Endothelial cell of umbilical vein (primary cell): ENCODE measurements around the gene GTF3C6. TPM values are rescaled to one million over a fixed set of nuclear protein-coding genes. Genes with fewer than 3 reads are reported as not detected.

Experiments used
- BruUV-seq: library from RNA; stranded (reverse); fragments of 400-500 nt; replicated peaks from 2 replicates; lab custom pipeline; 2021; lab: Mats Ljungman, UMichigan
- CTCF ChIA-PET: fragments of 300-600, 350-600 bp; sonication (Branson Sonifier 250); formaldehyde crosslinking; loops from one replicate; lab custom pipeline; 2021; ENCODE audit warnings: antibody characterized with exemption, inconsistent platforms; lab: Charles Lee
- POLR2A ChIA-PET: fragments of 300-600, 350-600 bp; sonication (Branson Sonifier 250); formaldehyde crosslinking; loops from one replicate; lab custom pipeline; 2021; ENCODE audit warnings: antibody characterized with exemption, inconsistent platforms; lab: Charles Lee
- DNase-seq: peaks from one replicate; pipeline ENCODE4 v3.0.0-alpha.2; 2011; ENCODE audit warnings: low read depth, low spot score
- FAIRE-seq: peaks from 2 replicates; lab custom pipeline; 2011; peaks lifted over from hg19 to GRCh38; lab: Jason Lieb, UNC
- H2AFZ ChIP-seq: 2 replicates; pipeline ENCODE4 v1.6.0; 2012; ENCODE audit warnings: low read depth, low read length, control low read depth, inconsistent platforms
- H3K27ac ChIP-seq: 2 replicates; pipeline ENCODE4 v1.5.1; 2011; ENCODE audit warnings: low read depth, mild to moderate bottlenecking, control low read depth, low read length, moderate library complexity; ENCODE audit not compliant: insufficient read depth
- H3K27me3 ChIP-seq, 2 experiments: 2 replicates each; pipeline versions ENCODE4 v1.6.0 to v1.6.1; 2011; ENCODE audit warnings: low read length in 2 of 2, mixed read lengths in 1 of 2; ENCODE audit not compliant: control insufficient read depth in 2 of 2, insufficient read depth in 2 of 2
- H3K36me3 ChIP-seq, 2 experiments: 2 replicates in 1 of 2; 3 replicates in 1 of 2; pipeline ENCODE4 v1.5.1; 2011; ENCODE audit warnings: low read length in 2 of 2, mild to moderate bottlenecking in 1 of 2, moderate library complexity in 1 of 2; ENCODE audit not compliant: control insufficient read depth in 2 of 2, insufficient read depth in 2 of 2; ENCODE audit errors: extremely low read depth in 1 of 2
- H3K4me1 ChIP-seq: 3 replicates; pipeline ENCODE4 v1.5.1; 2011; ENCODE audit warnings: mild to moderate bottlenecking, low read length; ENCODE audit not compliant: control insufficient read depth, insufficient read depth; ENCODE audit errors: extremely low read depth
- H3K4me2 ChIP-seq: 2 replicates; pipeline ENCODE4 v1.6.1; 2011; ENCODE audit warnings: low read length, control low read depth, mixed read lengths; ENCODE audit not compliant: insufficient read depth
- H3K4me3 ChIP-seq, 3 experiments: fragments of 200-600 bp in 1 of 3; sonication (generic), shearing (Covaris generic) in 1 of 3; replicated peaks in 1 of 3; 2 replicates each; pipeline ENCODE4 v1.5.1; 2011 to 2016; ENCODE audit warnings: control low read depth in 3 of 3, low read length in 3 of 3, mild to moderate bottlenecking in 2 of 3, inconsistent platforms in 1 of 3, low read depth in 1 of 3, moderate library complexity in 1 of 3; ENCODE audit not compliant: insufficient read depth in 1 of 3
- H3K79me2 ChIP-seq: 2 replicates; pipeline ENCODE4 v1.6.0; 2012; ENCODE audit warnings: low read length, inconsistent platforms; ENCODE audit not compliant: control insufficient read depth, insufficient read depth
- H3K9ac ChIP-seq: replicated peaks from 2 replicates; pipeline ENCODE3; 2011; ENCODE audit warnings: low read length, control low read depth; ENCODE audit not compliant: insufficient read depth; ENCODE audit errors: extremely low read depth
- H3K9me1 ChIP-seq: replicated peaks from 3 replicates; pipeline ENCODE4 v1.6.0; 2011; ENCODE audit warnings: mild to moderate bottlenecking, low read length; ENCODE audit not compliant: control insufficient read depth, insufficient read depth; ENCODE audit errors: extremely low read depth
- H3K9me3 ChIP-seq: replicated peaks from 2 replicates; pipeline ENCODE4 v1.5.1; 2012; ENCODE audit warnings: low read length, inconsistent platforms; ENCODE audit not compliant: control insufficient read depth, insufficient read depth
- H4K20me1 ChIP-seq: replicated peaks from 2 replicates; pipeline ENCODE3; 2011; ENCODE audit warnings: mild to moderate bottlenecking, low read length; ENCODE audit not compliant: control insufficient read depth, insufficient read depth; ENCODE audit errors: extremely low read depth
- EZH2 ChIP-seq: IDR thresholded peaks from 2 replicates; pipeline ENCODE4 v1.6.1; 2012; ENCODE audit warnings: borderline replicate concordance, low read depth, mild to moderate bottlenecking, moderate library complexity, low read length, inconsistent platforms; ENCODE audit not compliant: severe bottlenecking
- FOS ChIP-seq: IDR thresholded peaks from 2 replicates; pipeline ENCODE4 v1.6.1; 2011; ENCODE audit warnings: mild to moderate bottlenecking, low read length, moderate library complexity, borderline replicate concordance; ENCODE audit not compliant: insufficient read depth
- GATA2 ChIP-seq: IDR thresholded peaks from 2 replicates; pipeline ENCODE4 v1.7.0; 2011; ENCODE audit warnings: low read depth, mild to moderate bottlenecking, moderate library complexity, mixed read lengths, low read length; ENCODE audit not compliant: insufficient read length, insufficient read depth
- JUN ChIP-seq: IDR thresholded peaks from 2 replicates; pipeline ENCODE4 v1.6.1; 2011; ENCODE audit warnings: borderline replicate concordance, low read depth; ENCODE audit not compliant: insufficient read length, insufficient read depth
- MYC ChIP-seq: IDR thresholded peaks from one replicate; pipeline ENCODE4 v1.6.1; 2011; ENCODE audit warnings: mild to moderate bottlenecking, low read depth, low read length
- POLR2A ChIP-seq: IDR thresholded peaks from 2 replicates; pipeline ENCODE4 v1.6.1; 2012; ENCODE audit warnings: low read depth, mild to moderate bottlenecking, control low read depth, low read length
- POLR2AphosphoS5 ChIP-seq: IDR thresholded peaks from 2 replicates; pipeline ENCODE4 v1.6.1; 2012; ENCODE audit warnings: low read depth, mild to moderate bottlenecking, control low read depth, low read length, moderate library complexity; ENCODE audit not compliant: insufficient read depth
- dilution Hi-C: fragments of 300-500 bp; cut with MboI; formaldehyde crosslinking; loops from one replicate; pipeline ENCODE4 v1.15.0; 2019; ENCODE audit warnings: low sequenced_read_pairs; ENCODE audit not compliant: extremely low pct_ligation_motif_present
- intact Hi-C: fragments of 100-400 bp; cut with micrococcal nuclease; formaldehyde crosslinking; loops from one replicate; pipeline ENCODE4 v1.10.0; 2022
- polyA plus RNA-seq, 4 experiments: library from polyadenylated mRNA; depleted of rRNA in 3 of 4; stranded (reverse) in 3 of 4; unstranded in 1 of 4; fragments of >200 nt; gene quantifications; 2 replicates each; pipeline versions ENCODE4 v1.2.1 to v1.2.3, GENCODE V29; 2011 to 2012; ENCODE audit warnings: missing spikeins in 1 of 4
- total RNA-seq: library from RNA; stranded (reverse); gene quantifications from 2 replicates; pipeline ENCODE4 v1.2.3, GENCODE V29; 2021
- TF ChIP-seq, protein P1 (sequence below), 2 donors: IDR thresholded peaks; 1 replicate in 1 of 2; 2 replicates in 1 of 2; pipeline ENCODE4 v1.5.1; 2011; ENCODE audit warnings: low read length in 2 of 2, mild to moderate bottlenecking in 2 of 2, moderate library complexity in 2 of 2, control low read depth in 1 of 2, inconsistent platforms in 1 of 2, low read depth in 1 of 2; ENCODE audit not compliant: insufficient read depth in 1 of 2; ENCODE audit errors: extremely low read depth in 1 of 2

GTF3C6 gene
- total and polyA plus RNA-seq, 2 donors (not counting 3 experiments of a cell fraction or from before 2014, with no cell fraction given), result 12.1 to 88.1 TPM

DNA sequence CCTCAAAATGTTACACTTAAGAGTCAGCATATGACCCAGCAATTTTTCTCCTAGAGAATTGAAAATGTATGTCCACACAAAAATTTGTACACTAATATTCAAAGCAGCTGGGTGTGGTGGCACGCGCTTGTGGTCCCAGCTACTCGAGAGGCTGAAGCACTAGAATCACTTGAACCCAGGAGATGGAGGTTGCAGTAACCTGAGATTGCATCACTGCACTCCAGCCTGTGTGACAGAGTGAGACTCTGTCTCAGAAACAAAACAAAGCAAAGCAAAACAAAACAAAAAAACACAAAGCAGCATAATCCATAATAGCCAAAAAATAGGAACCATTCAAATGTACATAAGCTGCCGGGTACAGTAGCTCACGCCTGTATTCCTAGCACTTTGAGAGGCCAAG is 21.7 kb downstream of the GTF3C6 start:
- H3K9me1 ChIP-seq, result no peaks in the 10 kb centered on the region
- H3K27ac ChIP-seq, result no peak overlapping the region
- ChIA-PET CTCF (interaction anchor here (1.5 kb wide), 1 partner anchor 9 kb away, joined by 4 read pairs; no protein-coding TSS in a partner anchor), POLR2A (no interaction called here)
- no peaks in the 10 kb centered on the region for H3K9me3 ChIP-seq
- no TSS peak for BruUV-seq
- FAIRE-seq, result no peak
- H3K4me3 ChIP-seq, result no peak overlapping the region
- intact Hi-C loops (no loop called here), dilution Hi-C loops (no loop called here)
- peaks cover 9% of the 10 kb centered on the region for H3K4me1 ChIP-seq
- H2AFZ ChIP-seq, result no peak overlapping the region
- no peaks in the 10 kb centered on the region for H3K36me3 ChIP-seq
- no peaks in the 10 kb centered on the region for H3K27me3 ChIP-seq
- H3K9ac ChIP-seq, result no peak overlapping the region
- H3K79me2 ChIP-seq, result peaks cover 27% of the 10 kb centered on the region
- DNase-seq, result no peak
- no peaks in the 10 kb centered on the region for H4K20me1 ChIP-seq
- no peak overlapping the region for H3K4me2 ChIP-seq
- no peak for TF ChIP-seq FOS
- TF ChIP-seq JUN, result no peak
- TF ChIP-seq GATA2, result no peak
- no peak for TF ChIP-seq POLR2A
- no peak for TF ChIP-seq POLR2AphosphoS5
- TF ChIP-seq MYC, result no peak
- no peak for TF ChIP-seq EZH2
- TF ChIP-seq, protein P1, sequence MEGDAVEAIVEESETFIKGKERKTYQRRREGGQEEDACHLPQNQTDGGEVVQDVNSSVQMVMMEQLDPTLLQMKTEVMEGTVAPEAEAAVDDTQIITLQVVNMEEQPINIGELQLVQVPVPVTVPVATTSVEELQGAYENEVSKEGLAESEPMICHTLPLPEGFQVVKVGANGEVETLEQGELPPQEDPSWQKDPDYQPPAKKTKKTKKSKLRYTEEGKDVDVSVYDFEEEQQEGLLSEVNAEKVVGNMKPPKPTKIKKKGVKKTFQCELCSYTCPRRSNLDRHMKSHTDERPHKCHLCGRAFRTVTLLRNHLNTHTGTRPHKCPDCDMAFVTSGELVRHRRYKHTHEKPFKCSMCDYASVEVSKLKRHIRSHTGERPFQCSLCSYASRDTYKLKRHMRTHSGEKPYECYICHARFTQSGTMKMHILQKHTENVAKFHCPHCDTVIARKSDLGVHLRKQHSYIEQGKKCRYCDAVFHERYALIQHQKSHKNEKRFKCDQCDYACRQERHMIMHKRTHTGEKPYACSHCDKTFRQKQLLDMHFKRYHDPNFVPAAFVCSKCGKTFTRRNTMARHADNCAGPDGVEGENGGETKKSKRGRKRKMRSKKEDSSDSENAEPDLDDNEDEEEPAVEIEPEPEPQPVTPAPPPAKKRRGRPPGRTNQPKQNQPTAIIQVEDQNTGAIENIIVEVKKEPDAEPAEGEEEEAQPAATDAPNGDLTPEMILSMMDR (IDR thresholded peaks at IDR 0.05; ENCODE audit: extremely low read depth in 1 of 2, insufficient read depth in 1 of 2, low read depth in 1 of 2, low read length in 2 of 2), result no peak
